ENCODE results near the gene C1orf35.

C1orf35 gene

GRCh38 chr1:228062812-228063211 is 40.3 kb downstream of the C1orf35 start:
- no peak for DNase-seq

DNA sequence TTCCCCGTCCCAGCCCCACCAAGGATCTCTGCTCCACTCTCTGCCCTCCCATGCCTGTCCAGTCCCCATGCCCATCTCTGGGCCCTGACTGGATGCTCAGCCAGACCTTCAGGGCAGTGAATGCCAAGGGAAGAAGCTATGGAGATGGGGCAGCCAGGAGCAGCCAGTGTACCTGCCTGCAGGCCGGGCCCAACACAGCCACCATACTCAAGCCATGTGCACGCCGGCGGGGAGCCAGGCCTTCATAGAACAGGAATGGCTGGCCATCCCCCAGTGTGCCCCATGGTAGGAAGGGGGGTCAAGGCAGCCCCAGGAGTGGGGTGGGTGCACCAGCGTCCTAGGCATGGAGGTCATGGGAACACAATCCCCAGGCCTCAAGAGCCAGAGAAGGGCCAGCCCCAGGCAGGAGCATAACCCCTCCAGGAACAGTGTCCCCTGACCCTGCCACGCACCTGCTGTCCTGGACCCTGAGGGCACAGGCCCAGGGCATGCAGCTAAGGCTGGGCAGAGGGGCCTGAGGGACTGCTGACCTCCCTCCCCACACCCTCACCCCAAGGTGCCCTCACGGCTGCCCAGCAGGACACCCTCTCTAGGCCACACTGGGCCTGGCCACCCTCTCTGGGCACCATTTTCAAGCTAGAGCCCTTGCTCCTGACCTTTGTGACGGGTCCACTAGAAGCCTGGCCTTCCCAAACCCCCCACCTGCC is 40.9 kb downstream of the C1orf35 start:
- no peak for DNase-seq

- DNase-seq, result no peak
Observed at GRCh38 chr1:228061411-228062084, 41.6 kb downstream of the C1orf35 start.

GRCh38 chr1:228060458-228061190 is 42.5 kb downstream of the C1orf35 start:
- DNase-seq, result no peak

GRCh38 chr1:228059634-228060457 is 43.3 kb downstream of the C1orf35 start:
- DNase-seq, result peak in 2 of 3 experiments; percentile 9 to 86

- DNase-seq, result peak in 1 of 3 experiments; percentile 69
Observed at GRCh38 chr1:228058949-228059633, 44.0 kb downstream of the C1orf35 start.

GRCh38 chr1:228058172-228058948 is 44.8 kb downstream of the C1orf35 start:
- no peak for DNase-seq
